GM13976 (cell line): ENCODE measurements around the gene FGF6.
A peak's percentile ranks its signal among the peaks of the same experiment; 100 is the strongest.

Experiments used
- DNase-seq: peaks from one replicate; pipeline ENCODE4 v3.0.0; 2012; ENCODE audit warnings: low spot score
- in situ Hi-C: fragments of 300-500 bp; cut with MboI; formaldehyde crosslinking; loops from one replicate; pipeline ENCODE4 v1.12.0; 2022; ENCODE audit warnings: low sequenced_read_pairs, mixed read lengths, inconsistent platforms; ENCODE audit not compliant: unreplicated experiment
- TF ChIP-seq, protein P1 (sequence below): IDR thresholded peaks from 2 replicates; pipeline ENCODE4 v1.5.1; 2012; ENCODE audit warnings: borderline replicate concordance, mild to moderate bottlenecking; ENCODE audit not compliant: insufficient read depth; ENCODE audit errors: extremely low read depth, missing control alignments, control extremely low read depth

The FGF6 gene

DNA sequence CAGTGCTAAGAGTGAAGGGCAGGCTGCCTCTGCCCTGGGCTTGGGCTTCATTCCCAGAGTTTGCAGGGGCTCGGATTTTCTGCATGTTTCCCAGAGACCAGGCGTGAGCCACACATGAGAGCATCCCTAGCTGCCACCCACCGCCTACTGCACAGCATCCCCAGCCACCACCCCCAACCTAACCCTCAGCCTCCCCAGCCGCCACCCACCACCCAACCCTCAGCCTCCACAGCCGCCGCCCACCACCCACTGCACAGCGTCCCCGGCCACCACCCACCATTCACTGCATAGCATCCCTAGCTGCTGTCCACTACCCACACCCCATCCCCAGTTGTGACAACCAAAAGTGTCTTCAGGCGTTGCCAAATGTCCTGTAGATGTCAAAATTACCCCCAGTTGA is 22.6 kb downstream of the FGF6 start:
- peak; percentile 12 for DNase-seq
- TF ChIP-seq, protein P1, sequence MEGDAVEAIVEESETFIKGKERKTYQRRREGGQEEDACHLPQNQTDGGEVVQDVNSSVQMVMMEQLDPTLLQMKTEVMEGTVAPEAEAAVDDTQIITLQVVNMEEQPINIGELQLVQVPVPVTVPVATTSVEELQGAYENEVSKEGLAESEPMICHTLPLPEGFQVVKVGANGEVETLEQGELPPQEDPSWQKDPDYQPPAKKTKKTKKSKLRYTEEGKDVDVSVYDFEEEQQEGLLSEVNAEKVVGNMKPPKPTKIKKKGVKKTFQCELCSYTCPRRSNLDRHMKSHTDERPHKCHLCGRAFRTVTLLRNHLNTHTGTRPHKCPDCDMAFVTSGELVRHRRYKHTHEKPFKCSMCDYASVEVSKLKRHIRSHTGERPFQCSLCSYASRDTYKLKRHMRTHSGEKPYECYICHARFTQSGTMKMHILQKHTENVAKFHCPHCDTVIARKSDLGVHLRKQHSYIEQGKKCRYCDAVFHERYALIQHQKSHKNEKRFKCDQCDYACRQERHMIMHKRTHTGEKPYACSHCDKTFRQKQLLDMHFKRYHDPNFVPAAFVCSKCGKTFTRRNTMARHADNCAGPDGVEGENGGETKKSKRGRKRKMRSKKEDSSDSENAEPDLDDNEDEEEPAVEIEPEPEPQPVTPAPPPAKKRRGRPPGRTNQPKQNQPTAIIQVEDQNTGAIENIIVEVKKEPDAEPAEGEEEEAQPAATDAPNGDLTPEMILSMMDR = no peak
- in situ Hi-C loops = no loop called here

DNA sequence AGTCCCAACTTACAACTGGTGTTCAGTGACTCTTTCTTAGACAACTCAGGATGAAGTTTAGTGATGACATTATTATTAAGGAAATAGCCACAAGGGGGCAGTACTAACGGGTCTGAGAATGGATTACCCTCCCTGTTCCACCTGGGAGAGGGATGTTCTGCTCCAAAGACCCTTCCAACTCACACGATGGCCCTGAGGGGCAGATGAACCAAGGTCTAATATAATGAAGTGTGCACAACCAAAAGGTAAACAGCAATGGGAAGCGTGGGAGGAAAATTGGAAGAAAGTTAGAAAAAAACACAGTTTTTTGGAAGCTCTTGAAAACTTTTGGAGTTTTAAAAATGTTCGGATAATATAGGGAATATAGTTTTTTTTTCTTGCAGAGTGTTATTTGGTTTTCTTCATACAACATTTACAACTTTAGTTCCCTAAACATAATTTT is 24.0 kb downstream of the FGF6 start:
- DNase-seq = peak; percentile 76
- TF ChIP-seq, protein P1 = peak; percentile 40
- in situ Hi-C loops = no loop called here

DNA sequence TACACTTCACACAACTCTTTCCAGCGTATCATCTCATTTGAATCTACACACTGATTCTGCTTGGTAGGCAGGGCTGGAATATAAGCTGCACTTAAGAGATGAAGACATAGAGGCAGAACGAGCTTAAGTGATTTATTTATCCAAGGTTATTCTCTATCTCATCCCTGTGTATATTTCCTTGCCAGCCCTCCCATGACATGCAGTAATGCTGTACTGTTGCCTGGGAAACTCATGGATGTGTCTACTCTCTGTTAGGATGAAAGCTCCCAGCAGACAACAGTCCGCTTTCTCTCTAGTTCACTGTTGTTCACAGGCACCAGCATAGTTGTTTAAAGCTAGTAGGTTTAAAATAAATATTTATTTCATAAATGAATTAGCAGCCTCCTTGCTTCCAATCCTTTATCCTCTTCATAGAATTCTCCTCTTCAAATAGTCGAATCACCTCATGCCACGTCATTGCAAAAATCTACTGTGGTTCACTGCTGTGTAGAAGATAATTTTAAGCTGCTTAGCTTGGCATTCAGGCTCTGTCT is 25.4 kb downstream of the FGF6 start:
- in situ Hi-C loops = no loop called here
- DNase-seq = no peak

DNA sequence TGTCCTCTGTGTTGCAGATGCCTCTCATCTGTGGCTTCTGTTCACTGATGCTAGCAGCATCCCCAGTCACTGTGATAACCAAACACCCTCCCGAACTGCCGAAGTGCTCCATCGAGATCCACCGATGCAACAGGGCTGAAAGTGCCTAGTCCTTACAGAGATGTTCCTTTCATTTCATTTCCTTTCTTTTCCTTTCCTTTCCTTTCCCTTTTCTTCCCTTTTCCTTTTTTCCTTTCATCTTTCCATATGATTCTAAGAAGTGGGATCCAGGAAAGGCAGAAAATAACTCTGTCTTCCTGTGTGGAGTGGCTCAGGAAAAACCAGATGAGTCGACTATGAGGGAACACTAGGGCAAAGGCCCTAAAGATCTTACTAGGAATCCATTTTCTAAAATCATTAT is 26.7 kb downstream of the FGF6 start:
- in situ Hi-C loops = no loop called here
- DNase-seq = no peak
- TF ChIP-seq, protein P1 = no peak

More for the DNA sequence above, 25.4 kb downstream of the FGF6 start:
- TF ChIP-seq, protein P1 = no peak

DNA sequence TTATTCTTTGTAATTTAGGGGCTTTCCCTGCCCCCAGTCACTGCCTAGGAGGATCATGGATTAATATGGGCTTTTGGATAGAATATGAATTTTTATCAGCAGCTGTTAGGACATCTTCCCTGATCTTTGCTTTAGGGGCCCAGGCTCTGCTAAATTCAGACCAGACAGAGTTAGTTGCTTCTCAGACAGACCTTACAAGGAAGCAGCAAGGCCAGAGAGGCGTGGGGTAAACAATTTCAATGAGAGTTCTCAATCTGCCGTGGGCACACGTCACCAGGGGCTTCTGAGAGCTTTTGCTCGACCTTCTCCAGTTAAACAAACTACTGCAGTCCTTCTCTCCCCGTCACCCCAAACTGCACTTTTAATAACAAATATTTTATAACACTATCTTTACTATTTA is 27.7 kb downstream of the FGF6 start:
- DNase-seq = no peak
- TF ChIP-seq, protein P1 = no peak

DNA sequence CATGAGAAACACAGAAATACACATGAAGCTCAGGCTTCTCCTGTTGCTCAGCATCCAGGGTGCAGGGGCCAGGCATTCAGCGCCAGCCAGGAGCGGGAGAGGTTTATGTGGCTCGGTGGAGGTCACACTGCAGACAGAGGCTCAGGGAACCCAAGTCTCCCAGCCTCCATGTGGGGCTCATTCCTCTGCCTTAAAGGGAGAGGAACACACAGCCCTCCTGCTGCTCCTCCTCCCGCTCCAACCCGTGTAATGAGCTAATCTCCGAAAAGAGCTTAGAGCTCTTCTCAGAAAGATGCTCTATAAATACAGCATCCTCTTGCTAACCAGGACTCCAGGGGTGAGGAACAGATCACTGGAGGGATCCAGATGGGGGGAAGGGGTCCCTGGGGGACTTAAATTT is 28.2 kb downstream of the FGF6 start:
- in situ Hi-C loops = no loop called here
- no peak for DNase-seq
- TF ChIP-seq, protein P1 = no peak

More for the DNA sequence above, 27.7 kb downstream of the FGF6 start:
- in situ Hi-C loops = no loop called here
